A549 (cell line): ENCODE measurements around the gene BGN. TPM values are rescaled to one million over a fixed set of nuclear protein-coding genes. Genes with fewer than 3 reads are reported as not detected.

ENCODE experiments used
- ATAC-seq, 2 experiments: fragments of 200-7000 bp in 1 of 2; fragments of >200 bp in 1 of 2; cut with Nextera tagmentation in 1 of 2; cut with Tn5 transposase in 1 of 2; 3 replicates each; pipeline versions ENCODE4 v1.8.0 to v1.9.1; 2018 to 2020; ENCODE audit warnings: mild to moderate bottlenecking in 1 of 2, moderate library complexity in 1 of 2
- CTCF ChIA-PET: fragments of 300-600 bp; sonication (Branson Sonifier 250); formaldehyde crosslinking; extraction: SDS; loops from one replicate; lab custom pipeline; 2021; ENCODE audit warnings: antibody characterized with exemption, inconsistent platforms; lab: Yijun Ruan, JAX
- POLR2A ChIA-PET: fragments of 350-600 bp; formaldehyde crosslinking; extraction: SDS; loops from one replicate; lab custom pipeline; 2021; ENCODE audit warnings: antibody characterized with exemption, inconsistent platforms; lab: Yijun Ruan, JAX
- DNase-seq, 2 experiments: peaks; one replicate each; pipeline versions ENCODE4 v3.0.0 to v3.0.0-alpha.2; 2011 to 2016; ENCODE audit warnings: low read depth in 1 of 2, low spot score in 1 of 2
- FAIRE-seq: peaks from 2 replicates; lab custom pipeline; 2011; peaks lifted over from hg19 to GRCh38; lab: Jason Lieb, UNC
- H3K27ac ChIP-seq, 2 experiments: fragments of >200 bp; sonication (Bioruptor Twin); formaldehyde crosslinking; 3 replicates each; pipeline ENCODE4 v1.5.1; 2016 to 2017
- H3K4me1 ChIP-seq: fragments of >200 bp; sonication (Bioruptor Twin); formaldehyde crosslinking; 3 replicates; pipeline ENCODE4 v1.6.1; 2016
- H3K4me2 ChIP-seq: fragments of >200 bp; sonication (Bioruptor Twin); formaldehyde crosslinking; 3 replicates; pipeline ENCODE4 v1.6.1; 2016
- H3K4me3 ChIP-seq: fragments of >200 bp; sonication (Bioruptor Twin); formaldehyde crosslinking; 3 replicates; pipeline ENCODE4 v1.5.1; 2016
- H3K9me3 ChIP-seq: fragments of >200 bp; sonication (Bioruptor Twin); formaldehyde crosslinking; 3 replicates; pipeline ENCODE4 v1.6.1; 2016
- ATOH8 ChIP-seq: fragments of 250-450 bp; sonication (Bioruptor Pico); IDR thresholded peaks from 2 replicates; pipeline ENCODE4 v1.5.0; 2020; ENCODE audit warnings: low read depth, mild to moderate bottlenecking, moderate library complexity
- BHLHE40 ChIP-seq: IDR thresholded peaks from 2 replicates; pipeline ENCODE4 v1.6.1; 2012; ENCODE audit warnings: low read depth, low read length, inconsistent platforms
- CEBPB ChIP-seq, 2 experiments: fragments of >200 bp in 1 of 2; sonication (Bioruptor Twin) in 1 of 2; formaldehyde crosslinking in 1 of 2; IDR thresholded peaks; 2 replicates each; pipeline ENCODE4 v1.6.1; 2012 to 2016
- CHD4 ChIP-seq: fragments of 200-600 bp; sonication (generic); IDR thresholded peaks from 2 replicates; pipeline ENCODE4 v1.6.1; 2016; ENCODE audit warnings: antibody characterized with exemption, mild to moderate bottlenecking, borderline replicate concordance
- EHF ChIP-seq: fragments of 250-450 bp; sonication (Bioruptor Pico); IDR thresholded peaks from 2 replicates; pipeline ENCODE4 v1.5.0; 2020; ENCODE audit warnings: mild to moderate bottlenecking
- EHMT2 ChIP-seq: fragments of 200-600 bp; sonication (generic); IDR thresholded peaks from 2 replicates; pipeline ENCODE4 v1.6.1; 2016; ENCODE audit warnings: antibody characterized with exemption, low read depth, mild to moderate bottlenecking, moderate library complexity
- ESRRA ChIP-seq: fragments of 150-350 bp; IDR thresholded peaks from 2 replicates; pipeline ENCODE4 v1.6.1; 2014; ENCODE audit warnings: mild to moderate bottlenecking, low read length, borderline replicate concordance
- FOXS1 ChIP-seq: fragments of 250-450 bp; sonication (Bioruptor Pico); IDR thresholded peaks from 2 replicates; pipeline ENCODE4 v1.5.0; 2020; ENCODE audit warnings: mild to moderate bottlenecking, moderate library complexity
- GATA3 ChIP-seq: IDR thresholded peaks from 2 replicates; pipeline ENCODE4 v1.6.1; 2012; ENCODE audit warnings: borderline replicate concordance
- HDAC2 ChIP-seq: fragments of 200-600 bp; sonication (generic); IDR thresholded peaks from 2 replicates; pipeline ENCODE4 v1.6.1; 2016
- HEYL ChIP-seq: fragments of 250-450 bp; sonication (Bioruptor Pico); IDR thresholded peaks from 2 replicates; pipeline ENCODE4 v1.8.0; 2021; ENCODE audit warnings: mild to moderate bottlenecking, moderate library complexity
- HOXB5 ChIP-seq: fragments of 250-450 bp; sonication (Bioruptor Pico); IDR thresholded peaks from 2 replicates; pipeline ENCODE4 v1.5.0; 2020; ENCODE audit warnings: mild to moderate bottlenecking, moderate library complexity
- JUN ChIP-seq, 2 experiments: fragments of >200 bp; sonication (Bioruptor Twin); formaldehyde crosslinking; IDR thresholded peaks; 2 replicates in 1 of 2; 3 replicates in 1 of 2; pipeline ENCODE4 v1.6.1; 2016 to 2017
- KDM1A ChIP-seq: fragments of 200-600 bp; sonication (generic); IDR thresholded peaks from 2 replicates; pipeline ENCODE4 v1.6.1; 2016; ENCODE audit warnings: low read depth, mild to moderate bottlenecking
- MAZ ChIP-seq: fragments of 150-350 bp; IDR thresholded peaks from 2 replicates; pipeline ENCODE4 v1.6.1; 2014; ENCODE audit warnings: antibody characterized with exemption, low read depth, low read length, borderline replicate concordance
- MYC ChIP-seq: IDR thresholded peaks from 2 replicates; pipeline ENCODE4 v1.6.1; 2012; ENCODE audit warnings: mild to moderate bottlenecking, inconsistent platforms, low read length, improper control_type of control experiment, borderline replicate concordance
- NPAS2 ChIP-seq: fragments of 250-450 bp; sonication (Bioruptor Pico); IDR thresholded peaks from 2 replicates; pipeline ENCODE4 v1.8.0; 2022; ENCODE audit warnings: mild to moderate bottlenecking, moderate library complexity, borderline replicate concordance
- NR3C1 ChIP-seq: fragments of >200 bp; sonication (Bioruptor Twin); formaldehyde crosslinking; IDR thresholded peaks from 3 replicates; pipeline ENCODE4 v1.6.1; 2017
- PHF8 ChIP-seq: fragments of 200-600 bp; sonication (generic); IDR thresholded peaks from 2 replicates; pipeline ENCODE4 v1.6.1; 2016; ENCODE audit warnings: low read depth, mild to moderate bottlenecking, antibody characterized with exemption, moderate library complexity, borderline replicate concordance
- POLR2A ChIP-seq: IDR thresholded peaks from 2 replicates; pipeline ENCODE4 v1.6.1; 2012; ENCODE audit warnings: mild to moderate bottlenecking, low read length
- POLR2AphosphoS2 ChIP-seq: conservative IDR thresholded peaks from 2 replicates; pipeline ENCODE4 v1.6.1; 2012; ENCODE audit warnings: low read length, improper control_type of control experiment, inconsistent platforms
- RAD21 ChIP-seq, 2 experiments: fragments of >200 bp in 1 of 2; sonication (Bioruptor Twin) in 1 of 2; formaldehyde crosslinking in 1 of 2; IDR thresholded peaks in 1 of 2; conservative IDR thresholded peaks in 1 of 2; 2 replicates in 1 of 2; 3 replicates in 1 of 2; pipeline ENCODE4 v1.6.1; 2012 to 2018; ENCODE audit warnings: inconsistent platforms in 1 of 2
- RARB ChIP-seq: fragments of 250-450 bp; sonication (Bioruptor Pico); IDR thresholded peaks from 2 replicates; pipeline ENCODE4 v1.8.0; 2021; ENCODE audit warnings: mild to moderate bottlenecking, moderate library complexity
- SREBF2 ChIP-seq: fragments of 450-650 bp; IDR thresholded peaks from 2 replicates; pipeline ENCODE4 v1.6.1; 2014; ENCODE audit warnings: mild to moderate bottlenecking, moderate library complexity
- TP53 ChIP-seq: fragments of 250-450 bp; sonication (Bioruptor Pico); IDR thresholded peaks from 2 replicates; pipeline ENCODE4 v1.5.0; 2021; ENCODE audit warnings: mild to moderate bottlenecking, moderate library complexity
- ZC3H11A ChIP-seq: fragments of 450-650 bp; IDR thresholded peaks from 2 replicates; pipeline ENCODE4 v1.6.1; 2014; ENCODE audit warnings: antibody characterized with exemption, mild to moderate bottlenecking
- ZNF302 ChIP-seq: fragments of 250-450 bp; sonication (Bioruptor Pico); IDR thresholded peaks from 2 replicates; pipeline ENCODE4 v1.9.0; 2021; ENCODE audit warnings: inconsistent platforms, mild to moderate bottlenecking, moderate library complexity
- ZSCAN20 ChIP-seq: fragments of 250-450 bp; sonication (Bioruptor Pico); IDR thresholded peaks from 2 replicates; pipeline ENCODE4 v1.8.0; 2022; ENCODE audit warnings: mild to moderate bottlenecking, moderate library complexity
- WGBS: methylation state at CpG from one replicate; pipeline ENCODE4 v1.1.6; 2017; ENCODE audit errors: missing lambda C conversion rate; 5-methylcytosine and 5-hydroxymethylcytosine counted together
- polyA plus RNA-seq, 4 experiments: library from polyadenylated mRNA; depleted of rRNA in 3 of 4; stranded (reverse); fragments of >200 nt; fragmentation: RNase III in 1 of 4; extraction: RNeasy Plus Mini Kit Qiagen cat#74134 plus additional on column Dnase treatment in 1 of 4; gene quantifications; 2 replicates in 3 of 4; 3 replicates in 1 of 4; pipeline ENCODE4 v1.2.3, GENCODE V29; 2011 to 2017
- TF ChIP-seq, protein P1 (sequence below): IDR thresholded peaks from 2 replicates; pipeline ENCODE4 v1.6.1; 2012
- TF ChIP-seq, protein P2 (sequence below): fragments of 450-650 bp; IDR thresholded peaks from 2 replicates; pipeline ENCODE4 v1.6.1; 2014; ENCODE audit warnings: antibody characterized with exemption
- TF ChIP-seq, protein P3 (sequence below): fragments of >200 bp; sonication (Bioruptor Twin); formaldehyde crosslinking; IDR thresholded peaks from 2 replicates; pipeline ENCODE4 v1.6.1; 2016
- TF ChIP-seq, protein P4 (sequence below): fragments of 200-600 bp; sonication (generic); IDR thresholded peaks from 2 replicates; pipeline ENCODE4 v1.6.1; 2016; ENCODE audit warnings: antibody characterized with exemption, mild to moderate bottlenecking, moderate library complexity
- TF ChIP-seq, protein P5 (sequence below): fragments of 150-350 bp; IDR thresholded peaks from 2 replicates; pipeline ENCODE4 v1.6.1; 2014; ENCODE audit warnings: low read depth, mild to moderate bottlenecking, low read length

The BGN gene
- polyA plus RNA-seq, 2 of the 4 experiments (the other 2 are of a cell fraction) = 0.04 TPM; not detected in 1

- Histone ChIP-seq H3K4me1 (no peaks in the 10 kb centered on the region), H3K9me3 (no peaks in the 10 kb centered on the region), H3K4me2 (no peak overlapping the region), H3K4me3 (no peak overlapping the region)
- POLR2A ChIA-PET = no interaction called here
- no peak for FAIRE-seq
- ATAC-seq = no peak
- TF ChIP-seq EHF (CRISPR knock-in tag) (no peak), MAZ (no peak), HOXB5 (CRISPR knock-in tag) (no peak), ZNF302 (CRISPR knock-in tag) (no peak), ATOH8 (no peak), HDAC2 (no peak), NR3C1 (no peak), POLR2AphosphoS2 (no peak), ESRRA (no peak), ZC3H11A (no peak), CHD4 (no peak), NPAS2 (CRISPR knock-in tag) (no peak), CEBPB (IDR thresholded peaks at IDR 0.05) (no peak), FOXS1 (CRISPR knock-in tag) (no peak), EHMT2 (no peak), PHF8 (no peak)
- TF ChIP-seq, protein P1, sequence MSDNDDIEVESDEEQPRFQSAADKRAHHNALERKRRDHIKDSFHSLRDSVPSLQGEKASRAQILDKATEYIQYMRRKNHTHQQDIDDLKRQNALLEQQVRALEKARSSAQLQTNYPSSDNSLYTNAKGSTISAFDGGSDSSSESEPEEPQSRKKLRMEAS = no peak
- TF ChIP-seq, protein P2, sequence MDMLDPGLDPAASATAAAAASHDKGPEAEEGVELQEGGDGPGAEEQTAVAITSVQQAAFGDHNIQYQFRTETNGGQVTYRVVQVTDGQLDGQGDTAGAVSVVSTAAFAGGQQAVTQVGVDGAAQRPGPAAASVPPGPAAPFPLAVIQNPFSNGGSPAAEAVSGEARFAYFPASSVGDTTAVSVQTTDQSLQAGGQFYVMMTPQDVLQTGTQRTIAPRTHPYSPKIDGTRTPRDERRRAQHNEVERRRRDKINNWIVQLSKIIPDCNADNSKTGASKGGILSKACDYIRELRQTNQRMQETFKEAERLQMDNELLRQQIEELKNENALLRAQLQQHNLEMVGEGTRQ = no peak
- TF ChIP-seq, protein P3, sequence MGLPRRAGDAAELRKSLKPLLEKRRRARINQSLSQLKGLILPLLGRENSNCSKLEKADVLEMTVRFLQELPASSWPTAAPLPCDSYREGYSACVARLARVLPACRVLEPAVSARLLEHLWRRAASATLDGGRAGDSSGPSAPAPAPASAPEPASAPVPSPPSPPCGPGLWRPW = no peak
- TF ChIP-seq, protein P4, sequence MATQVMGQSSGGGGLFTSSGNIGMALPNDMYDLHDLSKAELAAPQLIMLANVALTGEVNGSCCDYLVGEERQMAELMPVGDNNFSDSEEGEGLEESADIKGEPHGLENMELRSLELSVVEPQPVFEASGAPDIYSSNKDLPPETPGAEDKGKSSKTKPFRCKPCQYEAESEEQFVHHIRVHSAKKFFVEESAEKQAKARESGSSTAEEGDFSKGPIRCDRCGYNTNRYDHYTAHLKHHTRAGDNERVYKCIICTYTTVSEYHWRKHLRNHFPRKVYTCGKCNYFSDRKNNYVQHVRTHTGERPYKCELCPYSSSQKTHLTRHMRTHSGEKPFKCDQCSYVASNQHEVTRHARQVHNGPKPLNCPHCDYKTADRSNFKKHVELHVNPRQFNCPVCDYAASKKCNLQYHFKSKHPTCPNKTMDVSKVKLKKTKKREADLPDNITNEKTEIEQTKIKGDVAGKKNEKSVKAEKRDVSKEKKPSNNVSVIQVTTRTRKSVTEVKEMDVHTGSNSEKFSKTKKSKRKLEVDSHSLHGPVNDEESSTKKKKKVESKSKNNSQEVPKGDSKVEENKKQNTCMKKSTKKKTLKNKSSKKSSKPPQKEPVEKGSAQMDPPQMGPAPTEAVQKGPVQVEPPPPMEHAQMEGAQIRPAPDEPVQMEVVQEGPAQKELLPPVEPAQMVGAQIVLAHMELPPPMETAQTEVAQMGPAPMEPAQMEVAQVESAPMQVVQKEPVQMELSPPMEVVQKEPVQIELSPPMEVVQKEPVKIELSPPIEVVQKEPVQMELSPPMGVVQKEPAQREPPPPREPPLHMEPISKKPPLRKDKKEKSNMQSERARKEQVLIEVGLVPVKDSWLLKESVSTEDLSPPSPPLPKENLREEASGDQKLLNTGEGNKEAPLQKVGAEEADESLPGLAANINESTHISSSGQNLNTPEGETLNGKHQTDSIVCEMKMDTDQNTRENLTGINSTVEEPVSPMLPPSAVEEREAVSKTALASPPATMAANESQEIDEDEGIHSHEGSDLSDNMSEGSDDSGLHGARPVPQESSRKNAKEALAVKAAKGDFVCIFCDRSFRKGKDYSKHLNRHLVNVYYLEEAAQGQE = no peak
- TF ChIP-seq, all 56 proteins: peak for 0
- no peak overlapping the region for H3K27ac ChIP-seq
- CTCF ChIA-PET = interaction anchor here (0.6 to 1.3 kb wide), 3 partner anchors 28 to 1376 kb away, joined by 3 to 5 read pairs (median 5); partner anchors contain the start of gene HAUS7
- no peak for DNase-seq
- 68% methylated on average over 3 of the region's 15 CpGs for WGBS
These were observed 4.6 kb downstream of the BGN start for GRCh38 chrX:153499341-153499740.

- DNase-seq (no peak), FAIRE-seq (no peak), ATAC-seq (no peak)
- Histone ChIP-seq H3K4me1 (no peaks in the 10 kb centered on the region), H3K9me3 (no peaks in the 10 kb centered on the region), H3K4me2 (no peak overlapping the region), H3K4me3 (no peak overlapping the region)
- 76% methylated on average over 7 of the region's 17 CpGs for WGBS
- TF ChIP-seq SREBF2 = no peak
- TF ChIP-seq NR3C1 = no peak
- no peak for TF ChIP-seq MYC
- no peak for TF ChIP-seq KDM1A
- TF ChIP-seq PHF8 = no peak
- no peak for TF ChIP-seq HDAC2
- TF ChIP-seq BHLHE40 = no peak
- no peak for TF ChIP-seq CHD4
- TF ChIP-seq GATA3 = no peak
- TF ChIP-seq, protein P5, sequence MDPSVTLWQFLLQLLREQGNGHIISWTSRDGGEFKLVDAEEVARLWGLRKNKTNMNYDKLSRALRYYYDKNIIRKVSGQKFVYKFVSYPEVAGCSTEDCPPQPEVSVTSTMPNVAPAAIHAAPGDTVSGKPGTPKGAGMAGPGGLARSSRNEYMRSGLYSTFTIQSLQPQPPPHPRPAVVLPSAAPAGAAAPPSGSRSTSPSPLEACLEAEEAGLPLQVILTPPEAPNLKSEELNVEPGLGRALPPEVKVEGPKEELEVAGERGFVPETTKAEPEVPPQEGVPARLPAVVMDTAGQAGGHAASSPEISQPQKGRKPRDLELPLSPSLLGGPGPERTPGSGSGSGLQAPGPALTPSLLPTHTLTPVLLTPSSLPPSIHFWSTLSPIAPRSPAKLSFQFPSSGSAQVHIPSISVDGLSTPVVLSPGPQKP = no peak
- no peak for TF ChIP-seq JUN (IDR thresholded peaks at IDR 0.05)
- no peak for TF ChIP-seq POLR2AphosphoS2
- TF ChIP-seq MAZ = no peak
- TF ChIP-seq RARB (CRISPR knock-in tag) = no peak
- no peak for TF ChIP-seq TP53 (CRISPR knock-in tag)
- TF ChIP-seq ZSCAN20 (CRISPR knock-in tag) = no peak
- no peak for TF ChIP-seq HEYL (CRISPR knock-in tag)
- TF ChIP-seq POLR2A = no peak
- TF ChIP-seq RAD21 (conservative IDR thresholded peaks at IDR 0.05 in 1 of 2, IDR thresholded peaks at IDR 0.05 in 1 of 2) = no peak
- TF ChIP-seq, all 56 proteins: peak for 0
- ChIA-PET POLR2A (no interaction called here), CTCF (interaction anchor here (1.2 to 1.3 kb wide), 2 partner anchors 29 to 39 kb away, joined by 5 read pairs; partner anchors contain the start of gene HAUS7)
- H3K27ac ChIP-seq = no peak overlapping the region
These were observed 5.1 kb downstream of the BGN start for GRCh38 chrX:153499876-153500275.
